HAP-1 (cell line): ENCODE results near the gene GTPBP1.

ENCODE experiments used
- DNase-seq, 2 experiments: peaks; one replicate each; pipeline ENCODE4 v3.0.0-alpha.2; 2016 to 2020; ENCODE audit warnings: low spot score in 2 of 2
- H3K27me3 ChIP-seq: fragments of 250-450 bp; sonication (Bioruptor Pico); 2 replicates; pipeline ENCODE4 v1.5.1; 2020; ENCODE audit warnings: low read depth, mild to moderate bottlenecking, moderate library complexity
- H3K36me3 ChIP-seq: fragments of 250-450 bp; sonication (Bioruptor Pico); replicated peaks from 2 replicates; pipeline ENCODE4 v1.5.1; 2020; ENCODE audit warnings: mild to moderate bottlenecking
- H3K4me1 ChIP-seq: fragments of 250-450 bp; sonication (Bioruptor Pico); 2 replicates; pipeline ENCODE4 v1.5.1; 2020; ENCODE audit warnings: mild to moderate bottlenecking
- H3K4me3 ChIP-seq: fragments of 250-450 bp; sonication (Bioruptor Pico); 2 replicates; pipeline ENCODE4 v1.5.1; 2020; ENCODE audit warnings: mild to moderate bottlenecking, moderate library complexity
- H3K9me3 ChIP-seq: fragments of 250-450 bp; sonication (Bioruptor Pico); 2 replicates; pipeline ENCODE4 v1.5.1; 2020; ENCODE audit warnings: mild to moderate bottlenecking, moderate library complexity
- in situ Hi-C: fragments of 300-500 bp; cut with MboI; formaldehyde crosslinking; loops from 3 replicates; pipeline ENCODE4 v1.14.3; 2020; ENCODE audit warnings: low sequenced_read_pairs, inconsistent platforms, mixed read lengths

GTPBP1 gene

DNA sequence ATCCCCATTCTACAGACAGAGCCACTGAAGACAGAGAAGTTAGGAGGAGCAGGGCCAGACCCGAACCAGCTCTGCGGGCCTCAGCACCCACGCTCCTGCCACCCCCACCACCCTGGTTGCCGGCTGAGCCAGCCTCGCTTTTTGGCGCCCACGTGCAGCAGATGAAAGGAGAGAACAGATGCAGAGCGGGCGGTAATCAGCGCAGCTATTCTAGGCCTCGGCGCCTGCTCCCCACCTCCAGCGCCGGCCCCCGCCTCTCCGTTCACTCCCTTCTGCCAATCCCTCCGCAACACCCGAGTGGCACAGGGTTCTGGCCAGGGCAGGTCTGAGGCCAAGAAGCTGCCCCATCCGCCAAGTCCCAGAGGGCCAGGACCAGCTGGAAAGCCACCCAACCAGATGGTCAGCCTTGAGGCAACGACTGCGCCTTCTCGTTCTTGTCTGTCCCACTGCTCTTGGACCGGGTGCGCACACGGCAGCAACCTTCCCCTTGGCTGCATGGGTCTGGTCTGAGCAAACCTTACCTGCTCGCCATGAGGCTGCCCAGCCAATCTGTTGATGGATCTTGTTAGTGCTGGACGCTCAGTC, 71.4 kb downstream of the GTPBP1 start:
- Histone ChIP-seq H3K4me3 (no peak overlapping the region), H3K27me3 (no peaks in the 10 kb centered on the region), H3K36me3 (no peaks in the 10 kb centered on the region), H3K9me3 (no peaks in the 10 kb centered on the region), H3K4me1 (no peaks in the 10 kb centered on the region)
- no peak for DNase-seq
- in situ Hi-C loops, result no loop called here

DNA sequence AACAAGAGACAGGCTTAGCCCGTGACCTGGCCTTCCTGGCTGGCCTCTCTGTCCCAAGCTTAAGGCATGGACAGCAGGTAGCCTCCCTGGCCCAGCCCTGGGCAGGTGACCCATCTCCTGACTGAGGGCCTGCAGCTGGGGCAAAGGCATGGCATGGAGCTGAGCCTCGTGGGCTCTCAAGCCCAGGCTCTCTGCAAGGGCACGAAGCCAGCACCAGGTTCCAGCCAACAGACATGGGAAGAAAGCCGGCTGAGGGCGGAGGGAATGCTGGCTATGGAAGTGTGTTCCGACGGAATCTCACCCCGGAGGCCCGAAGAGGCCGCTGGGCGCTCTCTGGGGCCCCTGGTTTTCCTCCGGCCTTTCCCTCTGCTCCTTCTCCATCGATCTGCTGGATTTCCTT, 75.3 kb downstream of the GTPBP1 start:
- Histone ChIP-seq H3K27me3 (no peaks in the 10 kb centered on the region), H3K4me3 (no peak overlapping the region), H3K4me1 (no peaks in the 10 kb centered on the region), H3K36me3 (no peaks in the 10 kb centered on the region), H3K9me3 (no peaks in the 10 kb centered on the region)
- in situ Hi-C loops, result no loop called here
- no peak for DNase-seq

DNA sequence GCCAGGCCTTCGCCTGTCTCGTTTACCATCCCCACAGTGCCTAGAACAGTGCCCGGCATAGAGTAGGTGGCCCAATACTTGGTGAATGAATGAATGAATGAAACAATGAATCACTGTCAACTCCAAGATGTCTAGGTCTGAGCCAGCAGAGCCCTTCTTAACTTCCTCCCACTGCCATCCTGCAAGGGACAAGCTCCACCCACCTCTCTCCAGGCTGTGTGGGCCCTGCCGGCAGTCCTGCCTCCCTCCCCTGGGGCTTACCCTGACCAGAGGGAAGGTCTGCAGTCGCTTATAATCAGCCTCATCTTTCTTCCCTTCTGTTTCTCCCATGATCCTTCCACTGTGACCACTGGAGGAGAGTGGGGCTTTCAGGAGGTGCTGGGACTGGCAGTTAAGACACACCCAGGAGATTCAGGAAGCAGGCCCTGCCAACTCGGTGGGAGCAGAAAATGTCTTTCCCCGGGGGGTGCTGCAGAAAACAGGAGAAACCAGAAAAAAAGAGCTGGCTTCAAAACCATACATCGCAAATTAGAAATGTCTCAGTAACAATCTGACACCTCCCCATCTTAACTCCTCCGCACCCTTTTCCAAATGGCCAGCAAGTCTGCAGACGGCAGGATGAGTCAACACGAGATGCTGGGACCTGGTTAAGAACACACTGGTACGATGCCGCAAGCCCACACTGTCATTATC, 76.8 kb downstream of the GTPBP1 start:
- Histone ChIP-seq H3K9me3 (no peaks in the 10 kb centered on the region), H3K36me3 (no peaks in the 10 kb centered on the region), H3K4me1 (no peaks in the 10 kb centered on the region), H3K27me3 (no peaks in the 10 kb centered on the region), H3K4me3 (no peak overlapping the region)
- peak in 1 of 2 experiments; percentile 37 for DNase-seq
- in situ Hi-C loops, result no loop called here
